Choroid plexus epithelial cell (primary cell): Measurements from ENCODE around the gene SMG6.

Experiments used
- DNase-seq: peaks from one replicate; pipeline ENCODE4 v3.0.0-alpha.2; 2010; ENCODE audit warnings: low read depth
- H3K4me3 ChIP-seq: 2 replicates; pipeline ENCODE4 v1.5.1; 2011; ENCODE audit warnings: low read depth, mild to moderate bottlenecking, control low read depth, low read length, moderate library complexity
- CTCF ChIP-seq: conservative IDR thresholded peaks from 2 replicates; pipeline ENCODE4 v1.5.1; 2011; ENCODE audit warnings: low read depth, mild to moderate bottlenecking, control low read depth, inconsistent platforms, low read length, moderate library complexity

The SMG6 gene

GRCh38 chr17:2011411-2012371 lies 291.9 kb downstream of the SMG6 start:
- peak; percentile 54 for DNase-seq
- H3K4me3 ChIP-seq = no peak overlapping the region
- TF ChIP-seq CTCF = no peak
